HG03175 (cell line): Measurements from ENCODE around the gene ZNF25.
"Not testable (repeated sequence)": the region's sequence is repeated elsewhere in the genome, so short reads cannot be mapped to it uniquely, and the experiment has no call there.

Source experiments
- ATAC-seq: cut with Tn5 transposase; IDR thresholded peaks from one replicate; pipeline ENCODE4 v1.9.1; 2021; ENCODE audit warnings: mild to moderate bottlenecking, moderate library complexity; ENCODE audit not compliant: unreplicated experiment

Gene ZNF25

DNA sequence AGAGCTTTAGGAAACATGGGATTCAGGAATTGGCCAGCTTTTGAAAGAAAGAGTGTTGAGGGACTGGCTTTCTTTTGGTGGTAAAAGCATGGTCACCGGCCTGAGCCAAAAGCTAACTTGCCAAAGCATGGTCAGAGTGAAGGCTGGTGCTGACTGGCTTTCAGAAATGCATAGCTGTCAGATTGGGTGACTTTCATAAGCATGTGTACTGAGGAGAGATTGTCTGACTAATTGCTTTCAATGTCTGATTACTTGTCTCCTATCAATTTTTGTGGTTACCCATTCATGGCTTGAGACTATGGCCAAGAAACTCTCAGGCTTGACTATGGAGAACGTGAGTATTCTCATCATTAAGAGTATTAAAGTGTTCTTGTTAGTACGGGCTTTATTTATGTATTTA, 28.2 kb downstream of the ZNF25 start:
- ATAC-seq: no peak

- ATAC-seq: no peak
Measured at GRCh38 chr10:37947526-37947925, 28.9 kb downstream of the ZNF25 start.

DNA sequence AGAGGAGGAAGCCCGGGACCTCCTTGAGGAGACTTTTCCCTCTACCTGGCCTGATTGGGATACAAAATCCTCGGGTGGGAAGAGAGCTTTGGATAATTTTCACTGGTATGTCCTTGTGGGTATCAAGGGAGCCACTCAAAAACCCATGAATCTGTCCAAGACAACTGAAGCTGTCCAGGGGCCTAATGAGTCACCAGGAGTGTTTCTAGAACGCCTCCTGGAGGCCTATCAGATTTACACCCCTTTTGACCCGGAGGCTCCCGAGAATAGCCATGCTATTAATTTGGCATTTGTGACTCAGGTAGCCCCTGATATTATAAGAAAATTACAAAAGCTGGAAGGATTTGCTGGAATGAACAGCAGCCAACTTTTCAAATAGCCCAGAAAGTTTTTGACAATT, 38.6 kb downstream of the ZNF25 start:
- no peak for ATAC-seq

DNA sequence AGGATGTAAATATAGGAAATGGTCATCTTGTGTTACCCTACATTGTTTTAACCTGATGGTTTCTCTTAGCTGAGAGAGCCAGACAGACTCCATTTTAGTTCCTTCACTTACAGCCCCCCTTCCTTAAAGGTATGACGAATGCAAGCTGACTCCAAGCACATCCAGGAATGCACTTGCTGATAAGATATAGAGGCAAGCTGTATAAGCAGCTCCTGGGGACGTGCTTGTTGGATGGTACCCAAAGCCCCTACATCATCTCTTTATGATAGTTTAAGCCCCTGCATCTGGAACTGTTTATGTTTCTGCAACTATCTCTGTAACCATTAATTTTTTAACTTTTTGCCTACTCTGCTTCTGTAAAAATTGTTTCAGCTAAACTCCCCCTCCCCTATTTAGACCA, 41.7 kb downstream of the ZNF25 start:
- ATAC-seq: no peak

- no peak for ATAC-seq
Measured at GRCh38 chr10:37930423-37930822, 46.0 kb downstream of the ZNF25 start.

GRCh38 chr10:37908165-37908564, 68.3 kb downstream of the ZNF25 start:
- ATAC-seq: not testable (repeated sequence)

DNA sequence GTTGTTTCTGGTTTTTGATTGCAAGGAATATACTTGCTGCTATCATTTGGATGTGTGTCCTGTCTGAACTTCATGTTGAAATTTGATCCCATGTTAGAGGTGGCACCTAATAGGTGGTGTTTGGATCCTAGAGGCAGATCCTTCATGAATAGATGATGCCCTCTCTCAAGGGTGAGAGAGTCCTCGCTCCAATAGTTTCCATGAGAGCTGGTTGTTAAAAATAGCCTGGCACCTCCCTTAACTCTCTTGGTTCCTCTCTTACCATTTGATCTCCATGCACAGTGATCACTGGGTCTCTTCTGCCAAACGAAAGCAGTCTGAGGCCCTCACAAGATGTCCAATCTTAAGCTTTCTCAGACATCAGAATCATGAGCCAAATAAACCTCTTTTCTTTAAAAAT, 70.1 kb downstream of the ZNF25 start:
- no peak for ATAC-seq
